HepG2 (cell line): ENCODE measurements around the gene LHX1. TPM values are rescaled to one million over a fixed set of nuclear protein-coding genes. Genes with fewer than 3 reads are reported as not detected.

Experiments used
- CTCF ChIP-seq: sonication (generic); formaldehyde crosslinking; IDR thresholded peaks from 2 replicates; pipeline ENCODE4 v1.5.0; 2020; ENCODE audit warnings: mild to moderate bottlenecking, missing genetic modification reagents, moderate library complexity
- GFI1 ChIP-seq: sonication (generic); formaldehyde crosslinking; IDR thresholded peaks from 2 replicates; pipeline ENCODE4 v1.5.0; 2020; ENCODE audit warnings: missing genetic modification reagents, mild to moderate bottlenecking, borderline replicate concordance
- HOXA7 ChIP-seq: sonication (generic); formaldehyde crosslinking; IDR thresholded peaks from 2 replicates; pipeline ENCODE4 v1.8.1; 2022; ENCODE audit warnings: mild to moderate bottlenecking, missing genetic modification reagents, moderate library complexity
- KDM4B ChIP-seq: sonication (generic); formaldehyde crosslinking; IDR thresholded peaks from 2 replicates; pipeline ENCODE4 v1.4.0; 2020; ENCODE audit warnings: missing genetic modification reagents
- KLF16 ChIP-seq, 2 experiments: sonication (generic) in 1 of 2; formaldehyde crosslinking in 1 of 2; IDR thresholded peaks; 2 replicates each; pipeline versions ENCODE4 v1.6.1 to v1.8.0; 2016 to 2023; ENCODE audit warnings: missing genetic modification reagents in 2 of 2, missing compliant biosample characterization in 1 of 2
- MATR3 ChIP-seq: sonication (generic); formaldehyde crosslinking; IDR thresholded peaks from 2 replicates; pipeline ENCODE4 v1.4.0; 2020; ENCODE audit warnings: missing genetic modification reagents
- NFYB ChIP-seq: sonication (generic); formaldehyde crosslinking; IDR thresholded peaks from 2 replicates; pipeline ENCODE4 v1.4.0; 2020; ENCODE audit warnings: missing genetic modification reagents
- NR0B2 ChIP-seq: sonication (generic); formaldehyde crosslinking; IDR thresholded peaks from 2 replicates; pipeline ENCODE4 v1.4.0; 2020; ENCODE audit warnings: mild to moderate bottlenecking, missing genetic modification reagents
- RELA ChIP-seq: sonication (generic); formaldehyde crosslinking; IDR thresholded peaks from 2 replicates; pipeline ENCODE4 v1.4.0; 2020; ENCODE audit warnings: missing genetic modification reagents
- SMARCC2 ChIP-seq: fragments of 450-650 bp; IDR thresholded peaks from 2 replicates; pipeline ENCODE4 v1.6.1; 2017; ENCODE audit warnings: antibody characterized with exemption, mild to moderate bottlenecking
- THRA ChIP-seq: sonication (generic); formaldehyde crosslinking; IDR thresholded peaks from 2 replicates; pipeline ENCODE4 v1.4.0; 2020; ENCODE audit warnings: missing genetic modification reagents, borderline replicate concordance
- TOPORS ChIP-seq: sonication (generic); formaldehyde crosslinking; IDR thresholded peaks from 2 replicates; pipeline ENCODE4 v1.8.0; 2023; ENCODE audit warnings: mild to moderate bottlenecking, missing genetic modification reagents
- ZFYVE20 ChIP-seq: sonication (generic); formaldehyde crosslinking; IDR thresholded peaks from 2 replicates; pipeline ENCODE4 v1.8.0; 2023; ENCODE audit warnings: low read depth, mild to moderate bottlenecking, moderate library complexity, missing genetic modification reagents, borderline replicate concordance
- ZNF350 ChIP-seq: sonication (generic); formaldehyde crosslinking; IDR thresholded peaks from 2 replicates; pipeline ENCODE4 v1.4.0; 2020; ENCODE audit warnings: mild to moderate bottlenecking, low read depth, missing genetic modification reagents, borderline replicate concordance
- ZNF383 ChIP-seq: sonication (generic); formaldehyde crosslinking; IDR thresholded peaks from 2 replicates; pipeline ENCODE4 v1.4.0; 2020; ENCODE audit warnings: missing genetic modification reagents, mild to moderate bottlenecking, borderline replicate concordance
- ZNF512B ChIP-seq: sonication (generic); formaldehyde crosslinking; IDR thresholded peaks from 2 replicates; pipeline ENCODE4 v1.5.1; 2020; ENCODE audit warnings: missing genetic modification reagents, mild to moderate bottlenecking, borderline replicate concordance
- ZNF749 ChIP-seq: sonication (generic); formaldehyde crosslinking; IDR thresholded peaks from 2 replicates; pipeline ENCODE4 v1.8.0; 2022; ENCODE audit warnings: mild to moderate bottlenecking, missing genetic modification reagents, moderate library complexity, borderline replicate concordance
- ZNF839 ChIP-seq: sonication (generic); formaldehyde crosslinking; IDR thresholded peaks from 2 replicates; pipeline ENCODE4 v1.4.0; 2020; ENCODE audit warnings: missing genetic modification reagents, mild to moderate bottlenecking, borderline replicate concordance
- ZSCAN5A ChIP-seq: sonication (generic); formaldehyde crosslinking; IDR thresholded peaks from 2 replicates; pipeline ENCODE4 v1.8.0; 2022; ENCODE audit warnings: mild to moderate bottlenecking, missing genetic modification reagents, borderline replicate concordance
- polyA plus RNA-seq, 8 experiments: library from polyadenylated mRNA; depleted of rRNA in 3 of 8; stranded (reverse) in 7 of 8; unstranded in 1 of 8; fragments of >200 nt; fragmentation: Illumina TruSeq in 4 of 8; extraction: Trizol in 4 of 8; gene quantifications; 2 replicates each; pipeline versions ENCODE4 v1.2.1 to v1.2.3, GENCODE V29; 2011 to 2016; ENCODE audit warnings: low read depth in 4 of 8, missing spikeins in 1 of 8, mixed read lengths in 1 of 8; ENCODE audit not compliant: insufficient read depth in 1 of 8
- total RNA-seq, 5 experiments: library from RNA; depleted of rRNA; stranded (reverse); fragments of >200 nt; fragmentation: Illumina TruSeq; extraction: Trizol; gene quantifications; 2 replicates each; pipeline ENCODE4 v1.2.3, GENCODE V29; 2016; ENCODE audit warnings: low read depth in 1 of 5

Gene LHX1
- total and polyA plus RNA-seq, 2 of the 13 experiments (the other 11 are each of a cell fraction or from before 2014, with no cell fraction given), result not detected

- no peak for TF ChIP-seq ZNF350 (CRISPR knock-in tag)
- TF ChIP-seq THRA (CRISPR knock-in tag), result peak; percentile 45; the same call in 1 of the 2 replicates
- TF ChIP-seq RELA (CRISPR knock-in tag), result no peak
- TF ChIP-seq ZSCAN5A (CRISPR knock-in tag), result no peak
- no peak for TF ChIP-seq ZNF512B (CRISPR knock-in tag)
- TF ChIP-seq ZNF749 (CRISPR knock-in tag), result no peak
- TF ChIP-seq NR0B2 (CRISPR knock-in tag), result no peak
- no peak for TF ChIP-seq KDM4B (CRISPR knock-in tag)
- no peak for TF ChIP-seq SMARCC2
- TF ChIP-seq GFI1 (CRISPR knock-in tag), result no peak
- TF ChIP-seq ZNF839, result no peak
- TF ChIP-seq MATR3 (CRISPR knock-in tag), result no peak
- TF ChIP-seq CTCF (CRISPR knock-in tag), result peak; percentile 45
- TF ChIP-seq NFYB (CRISPR knock-in tag), result no peak
- no peak for TF ChIP-seq HOXA7
- no peak for TF ChIP-seq TOPORS (CRISPR knock-in tag)
- TF ChIP-seq KLF16 (CRISPR knock-in tag; IDR thresholded peaks at IDR 0.05), result no peak
- no peak for TF ChIP-seq ZNF383 (CRISPR knock-in tag)
- no peak for TF ChIP-seq ZFYVE20 (CRISPR knock-in tag)
Observed at GRCh38 chr17:36892112-36892838, 45.0 kb upstream of the LHX1 start (continued).
